ENCODE results near the gene ZNF804A. TPM values are rescaled to one million over a fixed set of nuclear protein-coding genes. Genes with fewer than 3 reads are reported as not detected.

The ZNF804A gene
- total and polyA plus RNA-seq, 2 of the 4 experiments (the other 2 are of a cell fraction), result 2.2 to 2.7 TPM

GRCh38 chr2:184908966-184909365 lies 310.6 kb downstream of the ZNF804A start:
- no peak for TF ChIP-seq RCOR1 (IDR thresholded peaks at IDR 0.05; ENCODE audit: insufficient replicate concordance, low read length)
- Histone ChIP-seq H3K4me2 (ENCODE audit: low read depth, low read length) (no peak overlapping the region), H2AFZ (replicated peaks; ENCODE audit: low read length, poor library complexity) (no peak overlapping the region), H3K18ac (ENCODE audit: low read depth, low read length) (no peak overlapping the region), H3K4me1 (ENCODE audit: control insufficient read depth, insufficient read depth, low read length) (no peaks in the 10 kb centered on the region), H3K9me1 (ENCODE audit: insufficient read depth, low read length) (no peaks in the 10 kb centered on the region), H4K8ac (ENCODE audit: low read depth in 2 of 2, low read length in 2 of 2) (no peak overlapping the region), H3K56ac (ENCODE audit: extremely low read depth, insufficient read depth, low read length) (no peak overlapping the region), H2AK9ac (replicated peaks; ENCODE audit: low read depth, low read length, poor library complexity) (no peak overlapping the region), H2BK20ac (ENCODE audit: low read depth, low read length) (no peak overlapping the region), H2BK15ac (ENCODE audit: low read depth, low read length) (no peak overlapping the region), H4K91ac (ENCODE audit: insufficient read depth, low read depth, low read length) (no peak overlapping the region), H4K20me1 (ENCODE audit: insufficient read depth, low read length) (no peaks in the 10 kb centered on the region), H3K4ac (ENCODE audit: low read depth, low read length) (no peak overlapping the region), H2BK120ac (ENCODE audit: low read depth, low read length) (no peak overlapping the region), H3K36me3 (ENCODE audit: control insufficient read depth, insufficient read depth, low read length) (no peaks in the 10 kb centered on the region), H3K9me3 (ENCODE audit: control insufficient read depth, insufficient read depth, low read length) (no peaks in the 10 kb centered on the region; the same call in 1 of the 2 replicates), H3K23ac (ENCODE audit: low read depth, low read length) (no peak overlapping the region), H3K4me3 (ENCODE audit: insufficient read depth, low read depth, low read length) (no peak overlapping the region), H4K5ac (ENCODE audit: low read depth, low read length) (no peak overlapping the region), H3K14ac (replicated peaks; ENCODE audit: low read depth, low read length) (no peak overlapping the region), H3K27ac (ENCODE audit: insufficient read depth, low read length) (no peak overlapping the region), H3K27me3 (ENCODE audit: control insufficient read depth, insufficient read depth, low read length) (no peaks in the 10 kb centered on the region), H3K9ac (ENCODE audit: low read depth, low read length) (no peak overlapping the region), H3K79me1 (ENCODE audit: low read depth in 1 of 2, low read length in 2 of 2) (no peaks in the 10 kb centered on the region), H2BK5ac (ENCODE audit: low read depth, low read length, poor library complexity, severe bottlenecking) (no peak overlapping the region), H2AK5ac (ENCODE audit: low read depth, low read length) (no peak overlapping the region)
- WGBS, 2 experiments (ENCODE audit: extremely low coverage in 2 of 2, insufficient read length in 1 of 2), result no CpG with 5 or more reads among the region's 1 CpG
- CTCF ChIA-PET, result no interaction called here
- intact Hi-C loops (cut with micrococcal nuclease), result no loop called here
- POLR2A ChIA-PET (ENCODE audit: unreplicated experiment), result no interaction called here
- DNase-seq (no peak), ATAC-seq (ENCODE audit: low read depth) (no peak)
- in situ Hi-C loops (cut with MboI; ENCODE audit: low sequenced_read_pairs), result no loop called here
- dilution Hi-C loops (cut with HindIII; ENCODE audit: low sequenced_read_pairs, unreplicated experiment), result no loop called here
- no TSS peak for BruUV-seq (replicated peaks)
